Measurements from ENCODE around the gene LGALS1.

LGALS1 gene

DNA sequence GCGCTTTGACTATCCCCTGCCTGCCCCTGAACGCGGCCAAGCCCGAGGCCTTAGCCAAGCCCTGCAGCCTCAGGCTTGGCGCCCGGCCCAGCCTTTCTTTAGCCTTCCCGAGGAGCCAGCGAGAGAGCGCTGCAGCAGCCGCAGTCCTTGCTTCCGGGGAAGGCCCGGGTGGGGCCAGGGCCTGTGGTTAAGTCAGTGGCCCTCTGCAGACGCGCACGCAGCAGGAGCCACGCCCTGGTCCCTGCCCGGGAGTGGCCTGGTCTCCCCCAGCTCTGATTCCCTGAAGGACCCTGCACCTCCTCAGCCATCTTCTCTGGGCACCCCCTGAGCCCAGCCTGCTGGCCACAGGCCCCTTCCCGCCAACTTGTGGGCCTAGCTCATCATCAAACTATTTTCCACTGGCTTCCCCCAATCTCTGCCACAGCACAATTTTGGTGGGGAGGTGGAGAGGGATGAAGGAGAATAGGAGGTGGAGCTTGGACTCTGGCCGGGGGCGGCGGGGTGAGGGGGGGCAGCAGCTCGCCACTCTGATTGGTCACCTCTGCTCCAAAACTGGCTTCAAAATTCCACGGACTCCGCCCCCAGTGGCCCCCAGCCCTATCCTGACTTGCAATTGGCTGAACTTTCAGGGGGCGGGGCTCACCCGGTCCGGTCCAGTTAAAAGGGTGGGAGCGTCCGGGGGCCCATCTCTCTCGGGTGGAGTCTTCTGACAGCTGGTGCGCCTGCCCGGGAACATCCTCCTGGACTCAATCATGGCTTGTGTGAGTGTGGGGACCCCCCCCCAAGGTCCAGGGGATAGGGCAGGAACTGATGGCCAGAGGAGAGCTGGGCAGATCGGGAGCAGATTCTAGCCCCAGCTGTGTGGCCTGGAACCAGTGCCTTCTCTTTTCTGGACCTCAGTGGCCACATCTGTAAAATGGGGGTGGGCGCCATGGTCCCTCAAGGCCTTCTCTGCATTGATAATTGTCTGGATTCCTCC is at the start of gene LGALS1:
TSS of gene LGALS1 (plus strand) at position 686 of the 979 bp plus-strand sequence. CDS start at position 753, 67 bp downstream.
- DNase-seq (ENCODE audit: low read depth): peak; percentile 56

DNA sequence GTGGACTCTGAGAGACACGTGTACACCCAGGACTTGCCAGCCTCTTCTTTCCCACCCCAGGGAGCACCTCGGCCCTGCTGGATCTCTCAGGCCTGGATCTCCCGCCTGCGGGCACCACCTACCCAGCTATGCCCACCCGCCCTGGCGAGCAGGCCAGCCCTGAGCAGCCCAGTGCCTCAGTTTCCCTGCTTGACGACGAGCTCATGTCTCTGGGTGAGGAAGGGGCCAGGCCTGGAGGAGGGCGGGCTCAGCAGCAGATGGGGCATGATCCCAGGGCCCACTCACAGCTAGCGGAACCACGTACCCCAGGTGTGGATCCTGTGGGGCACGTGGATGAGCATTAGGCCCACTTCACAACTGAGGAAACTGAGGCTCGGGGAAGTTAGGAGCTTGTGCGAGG is 49.7 kb upstream of the LGALS1 start:
- DNase-seq (ENCODE audit: low read depth): no peak

DNA sequence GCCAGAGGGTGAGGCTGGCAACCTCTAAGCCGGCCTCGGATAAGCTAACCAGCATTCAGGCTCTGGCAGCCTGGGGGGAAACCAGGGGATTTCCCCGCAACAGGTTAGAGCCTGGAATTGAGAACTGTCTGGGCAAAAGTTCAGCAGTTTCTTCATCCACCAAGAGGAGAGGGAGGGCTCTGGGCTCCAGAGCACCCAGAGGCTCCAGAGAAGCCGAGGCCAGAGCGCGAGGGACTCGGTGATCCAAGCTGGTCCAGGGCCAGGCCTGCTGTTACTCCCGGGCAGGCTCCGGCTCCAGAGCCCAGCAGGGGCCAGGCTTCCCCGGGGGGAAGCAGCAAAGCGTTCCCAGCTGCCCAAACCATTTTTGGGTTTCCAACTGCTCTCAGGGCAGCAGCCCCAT is 49.3 kb upstream of the LGALS1 start:
- DNase-seq (ENCODE audit: low read depth): no peak

DNA sequence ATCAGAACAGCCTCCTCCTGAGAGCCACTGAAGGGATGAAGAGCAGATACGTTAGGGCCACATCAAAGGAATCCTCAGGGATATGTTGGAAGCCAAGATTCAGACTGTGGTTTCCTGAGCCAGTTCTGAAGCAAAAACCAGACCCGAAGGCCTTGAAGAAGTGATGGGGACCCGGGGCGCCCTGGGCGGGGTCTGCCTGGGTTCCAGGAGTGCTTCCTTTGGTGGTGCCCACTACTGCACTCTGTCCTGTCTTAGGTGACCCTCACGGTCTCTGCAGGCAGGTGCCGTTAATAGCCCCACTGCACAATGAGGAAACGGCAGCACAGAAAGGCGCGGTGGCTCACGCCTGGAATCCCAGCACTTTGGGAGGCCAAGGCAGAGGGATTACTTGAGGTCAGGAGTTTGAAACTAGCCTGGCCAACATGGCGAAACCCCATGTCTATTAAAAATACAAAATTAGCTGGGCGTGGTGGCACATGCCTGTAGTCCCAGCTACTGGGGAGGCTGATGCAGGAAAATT is 48.8 kb upstream of the LGALS1 start:
- DNase-seq (ENCODE audit: low read depth): no peak

DNA sequence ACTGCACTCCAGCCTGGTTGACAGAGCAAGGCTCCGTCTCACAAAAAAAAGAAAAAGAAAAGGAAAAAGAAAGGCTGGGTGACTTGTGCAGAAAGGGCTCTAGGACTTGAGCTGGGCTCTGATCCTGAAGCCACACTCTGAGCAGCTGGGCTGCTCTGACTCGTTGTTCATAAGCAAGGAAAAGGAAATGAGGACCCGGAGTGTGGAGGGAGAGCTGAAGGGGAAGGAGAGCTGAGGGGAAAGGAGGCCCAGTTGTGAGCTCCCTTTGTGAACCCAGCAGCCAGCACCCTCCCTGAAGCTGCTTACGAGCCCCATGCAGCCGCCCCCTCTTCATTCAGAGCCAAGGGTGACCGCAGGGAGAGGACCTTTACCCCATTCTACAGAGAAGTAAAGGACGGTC is 48.3 kb upstream of the LGALS1 start:
- DNase-seq (ENCODE audit: low read depth): no peak

DNA sequence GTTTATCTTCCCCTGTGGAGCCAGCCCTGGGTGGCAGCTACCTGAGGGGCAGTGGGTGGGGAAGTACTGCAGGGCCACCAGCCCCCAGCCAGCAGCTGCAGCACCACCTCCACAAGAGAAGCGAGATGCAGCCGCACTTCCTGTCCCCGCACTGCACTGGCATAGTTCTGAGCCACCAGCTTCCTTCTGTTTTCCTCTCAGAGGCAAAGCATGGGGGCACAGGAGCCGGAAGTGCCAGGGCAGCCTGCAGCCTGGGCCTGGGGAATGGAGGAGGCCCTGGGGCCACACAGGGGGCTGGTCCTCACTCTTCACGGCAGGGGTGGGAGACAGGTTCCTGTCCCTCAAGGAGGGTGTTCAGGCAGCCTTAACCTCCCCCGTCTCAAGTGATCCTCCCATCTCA is 47.9 kb upstream of the LGALS1 start:
- DNase-seq (ENCODE audit: low read depth): peak; percentile 46

DNA sequence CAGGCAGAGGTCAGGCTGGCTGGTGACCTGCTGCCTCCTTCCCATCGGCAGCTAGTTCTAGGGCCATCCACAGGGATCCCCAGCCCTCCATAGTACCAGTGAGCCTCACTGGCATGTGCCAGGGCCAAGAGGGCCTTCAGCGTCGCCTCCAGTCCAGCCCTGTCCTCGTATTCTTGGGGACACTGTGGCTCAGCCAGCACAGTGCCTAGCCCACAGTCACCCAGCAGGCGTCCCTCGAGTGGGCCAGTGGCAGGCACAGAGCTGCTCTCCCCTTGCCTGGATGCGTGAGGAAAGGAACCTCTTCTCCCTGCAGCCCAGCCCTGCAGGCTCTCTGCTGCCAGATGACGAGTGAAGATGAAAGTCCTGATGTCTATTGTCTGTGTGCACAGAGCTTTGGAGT is 46.6 kb upstream of the LGALS1 start:
- no peak for DNase-seq (ENCODE audit: low read depth)

DNA sequence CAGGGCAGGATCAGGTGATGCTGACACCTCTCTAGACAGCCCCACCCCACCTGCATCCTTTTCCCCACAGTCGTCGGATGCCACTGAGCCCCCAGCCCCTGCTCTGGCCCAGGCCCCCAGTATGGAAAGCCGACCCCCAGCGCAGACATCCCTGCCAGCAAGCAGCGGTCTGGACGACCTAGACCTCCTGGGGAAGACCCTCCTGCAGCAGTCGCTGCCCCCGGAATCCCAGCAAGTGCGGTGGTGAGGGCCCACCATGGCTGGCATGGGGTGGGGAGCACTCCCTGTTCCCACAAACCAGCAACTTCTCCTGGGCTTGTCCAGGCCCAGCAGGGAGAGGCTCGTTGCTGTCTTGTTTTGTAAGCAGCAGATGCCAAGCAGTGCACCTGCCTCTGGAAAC is 45.5 kb upstream of the LGALS1 start:
- no peak for DNase-seq (ENCODE audit: low read depth)

DNA sequence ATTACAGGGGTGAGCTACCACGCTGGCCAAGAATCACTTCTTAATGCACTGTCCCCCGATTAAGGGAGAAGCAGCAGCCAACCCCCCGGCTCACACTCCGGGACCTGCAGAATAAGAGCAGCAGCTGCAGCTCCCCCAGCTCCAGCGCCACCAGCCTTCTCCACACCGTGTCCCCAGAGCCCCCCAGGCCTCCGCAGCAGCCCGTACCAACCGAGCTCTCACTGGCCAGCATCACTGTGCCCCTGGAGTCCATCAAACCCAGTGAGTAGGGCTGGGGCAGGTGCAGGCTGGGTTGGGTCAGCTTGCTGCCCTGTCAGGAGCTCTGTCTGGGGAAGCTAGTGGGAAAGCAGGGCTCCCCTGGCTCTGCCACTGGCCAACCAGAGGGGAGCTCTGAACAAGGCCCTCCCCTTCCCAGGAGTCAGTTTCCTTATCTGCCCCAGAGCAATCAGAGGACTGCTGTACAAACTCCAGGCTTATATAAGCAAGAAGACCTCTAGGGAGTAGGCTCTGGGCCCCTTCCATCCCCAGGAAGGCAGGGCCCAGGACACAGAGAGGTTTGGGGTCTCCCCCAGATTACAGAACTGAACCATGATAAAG is 44.5 kb upstream of the LGALS1 start:
- DNase-seq (ENCODE audit: low read depth): no peak

DNA sequence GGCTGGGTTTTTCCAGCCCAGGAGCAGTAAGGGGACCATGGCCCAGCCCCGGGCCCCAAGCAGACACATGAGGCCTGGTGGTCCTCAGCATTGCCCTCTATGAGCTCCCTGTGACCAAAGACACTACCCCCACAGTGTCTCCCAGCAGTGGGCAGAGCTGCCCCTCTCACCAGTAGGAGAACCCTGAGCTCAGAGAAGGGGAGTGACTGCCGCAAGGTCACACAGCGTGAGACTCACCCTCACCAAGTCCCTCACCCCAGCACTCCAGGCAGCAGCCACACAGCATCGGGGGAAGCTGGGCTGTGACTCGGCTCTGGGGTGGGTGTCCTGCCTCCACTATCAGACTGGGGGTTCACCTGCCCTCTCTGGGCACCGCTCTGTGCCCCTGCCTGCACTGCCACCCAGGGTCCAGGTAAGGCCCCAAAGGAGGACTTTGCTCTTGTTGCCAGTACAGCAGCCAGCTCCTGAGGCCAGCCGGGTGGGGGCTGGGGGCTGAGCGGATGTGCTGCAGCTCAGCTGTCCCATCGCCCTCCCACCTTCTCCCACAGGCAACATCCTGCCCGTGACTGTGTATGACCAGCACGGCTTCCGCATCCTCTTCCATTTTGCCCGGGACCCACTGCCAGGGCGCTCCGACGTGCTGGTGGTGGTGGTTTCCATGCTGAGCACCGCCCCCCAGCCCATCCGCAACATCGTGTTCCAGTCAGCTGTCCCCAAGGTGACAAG is 43.8 kb upstream of the LGALS1 start:
- no peak for DNase-seq (ENCODE audit: low read depth)

DNA sequence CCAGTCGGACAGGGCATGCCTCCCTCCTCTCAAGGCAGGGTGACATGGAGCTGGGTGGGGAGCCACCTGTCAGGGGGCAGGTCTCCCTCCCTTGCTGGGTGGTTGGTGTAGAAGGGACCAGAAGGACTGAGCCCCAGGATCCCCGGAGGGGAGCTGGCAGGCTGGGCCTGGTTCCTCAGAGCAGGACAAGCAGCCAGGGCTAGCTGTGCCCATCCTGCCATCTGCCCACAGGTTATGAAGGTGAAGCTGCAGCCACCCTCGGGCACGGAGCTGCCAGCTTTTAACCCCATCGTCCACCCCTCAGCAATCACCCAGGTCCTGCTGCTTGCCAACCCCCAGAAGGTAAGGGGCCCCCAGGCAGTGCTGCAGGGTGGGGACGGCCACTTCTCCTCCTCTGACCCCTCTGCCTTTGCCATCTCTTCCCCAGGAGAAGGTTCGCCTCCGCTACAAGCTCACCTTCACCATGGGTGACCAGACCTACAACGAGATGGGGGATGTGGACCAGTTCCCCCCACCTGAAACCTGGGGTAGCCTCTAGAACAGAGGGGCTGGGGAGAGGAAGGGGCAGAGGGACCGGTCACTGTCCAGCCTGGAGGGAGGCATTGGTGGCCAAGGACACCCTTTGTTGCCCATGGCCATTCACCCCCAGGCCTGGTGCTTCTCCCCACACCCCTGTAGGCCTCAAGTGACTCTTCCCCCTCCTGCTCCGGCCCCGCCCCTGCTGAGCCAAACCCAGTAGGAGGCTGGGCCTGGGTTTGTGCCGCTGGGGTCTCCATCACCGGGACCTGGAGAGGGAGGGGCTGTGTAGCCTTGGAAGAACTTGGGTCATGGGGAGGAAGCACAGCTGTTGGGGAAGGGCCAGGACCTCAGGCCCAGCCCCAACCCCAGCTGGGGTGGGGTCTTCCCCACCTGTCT is 43.0 kb upstream of the LGALS1 start:
- no peak for DNase-seq (ENCODE audit: low read depth)

DNA sequence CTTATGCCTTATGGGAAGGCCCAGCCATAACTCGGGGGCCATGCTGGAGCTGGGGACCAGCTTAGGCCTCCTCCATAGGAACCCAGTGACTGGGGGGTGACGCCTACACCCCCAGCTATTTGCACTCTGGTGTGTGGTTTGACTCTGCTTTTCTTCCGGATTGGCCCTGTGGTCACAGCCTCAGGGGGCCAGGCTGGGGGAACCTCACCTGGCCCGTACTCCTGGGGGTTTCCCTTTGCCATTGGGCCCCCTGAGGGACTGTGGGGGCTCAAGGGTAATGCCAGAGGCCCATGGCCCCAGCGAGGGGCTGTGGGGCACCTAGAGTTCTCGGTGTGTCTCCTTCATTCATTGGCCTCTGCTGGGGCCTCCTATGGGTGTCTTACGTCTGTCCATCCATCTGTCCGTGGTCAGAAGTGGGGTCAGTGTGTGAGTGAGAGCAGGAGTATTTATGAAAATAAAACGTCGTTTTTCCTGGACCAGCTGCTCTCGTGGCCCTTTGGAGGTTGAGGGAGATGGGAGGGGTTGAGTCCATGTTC is 42.3 kb upstream of the LGALS1 start:
- DNase-seq (ENCODE audit: low read depth): no peak

DNA sequence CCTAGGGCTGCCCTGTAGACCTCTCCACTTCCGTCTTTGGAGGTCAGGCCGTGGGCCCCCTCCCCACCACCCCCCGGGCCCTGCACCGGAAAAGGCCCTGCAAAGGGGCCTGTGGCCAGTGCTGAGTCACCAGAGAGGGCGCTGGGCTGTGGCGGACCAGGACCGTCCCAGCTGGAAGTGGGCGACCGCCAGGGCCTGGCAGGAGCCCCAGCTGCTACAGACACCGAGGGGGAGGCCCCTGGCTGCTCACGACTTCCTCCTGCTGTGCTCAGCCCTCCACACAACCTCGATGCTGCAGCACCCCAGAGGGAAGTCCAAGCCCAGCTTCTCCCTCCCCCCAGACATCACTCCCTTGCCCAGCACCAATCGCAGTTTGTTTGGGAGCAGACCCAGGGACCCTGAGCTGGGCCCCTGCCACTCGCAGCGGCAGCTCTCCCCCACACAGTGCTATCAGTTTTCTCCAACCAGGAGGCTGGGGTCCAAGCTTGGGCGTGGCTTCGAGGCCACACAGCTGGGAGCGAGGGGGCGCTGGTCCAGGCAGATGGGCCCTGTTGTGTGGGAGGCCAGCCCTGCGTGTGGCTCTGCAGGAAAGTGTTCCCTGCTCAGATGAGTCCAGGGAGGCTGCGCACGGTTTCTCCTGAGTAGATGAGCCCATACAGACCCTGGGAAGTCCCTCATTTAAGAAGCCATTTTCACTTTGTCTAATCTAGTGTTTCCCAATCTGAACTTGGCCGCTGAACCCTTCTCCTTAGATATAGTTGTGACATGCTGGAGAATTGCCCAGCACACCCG is 41.6 kb upstream of the LGALS1 start:
- no peak for DNase-seq (ENCODE audit: low read depth)

DNA sequence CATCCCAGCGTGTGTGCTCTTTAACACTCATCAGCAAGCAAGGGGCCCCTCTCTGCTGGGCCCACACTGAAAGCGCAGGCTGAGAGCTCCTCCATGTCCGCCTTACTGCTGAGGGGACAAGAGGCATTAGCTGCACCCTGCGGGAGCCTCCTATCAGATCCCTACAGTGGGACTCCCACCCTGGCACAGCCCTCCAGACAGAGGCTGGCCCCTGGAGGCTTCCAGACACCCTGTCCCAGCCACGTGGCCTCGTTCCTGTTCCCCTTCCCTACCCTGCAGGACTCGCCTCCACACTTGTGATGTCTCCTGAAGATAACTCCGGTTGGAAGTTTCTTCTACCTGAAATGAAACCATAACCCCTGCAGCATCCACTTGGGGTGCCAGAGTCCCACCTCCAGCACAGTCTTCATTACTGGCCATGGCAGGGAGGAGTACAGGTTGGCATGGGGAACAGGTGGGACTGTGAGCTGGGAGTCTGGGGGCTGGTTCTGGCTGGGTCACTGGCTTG is 41.0 kb upstream of the LGALS1 start:
- no peak for DNase-seq (ENCODE audit: low read depth)

DNA sequence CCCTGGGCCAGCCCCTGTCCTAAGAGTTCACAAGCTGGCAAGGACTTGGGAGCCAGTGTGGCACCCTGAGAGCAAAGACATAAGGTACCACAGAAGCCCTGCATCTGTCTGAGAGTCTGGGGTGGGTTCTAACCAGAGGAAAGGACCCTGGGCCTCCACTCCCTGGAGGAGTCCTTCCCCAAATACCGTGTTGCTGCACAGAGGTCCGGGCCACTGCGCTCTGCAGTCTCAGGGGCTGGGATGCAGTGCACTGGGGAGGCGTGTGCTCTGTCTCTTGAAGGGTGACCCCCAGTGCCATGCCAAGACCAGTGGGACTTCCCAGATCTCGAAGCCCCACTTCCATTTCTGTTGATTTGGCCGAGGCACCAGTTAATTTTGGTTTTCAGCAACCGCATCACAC is 40.3 kb upstream of the LGALS1 start:
- no peak for DNase-seq (ENCODE audit: low read depth)

DNA sequence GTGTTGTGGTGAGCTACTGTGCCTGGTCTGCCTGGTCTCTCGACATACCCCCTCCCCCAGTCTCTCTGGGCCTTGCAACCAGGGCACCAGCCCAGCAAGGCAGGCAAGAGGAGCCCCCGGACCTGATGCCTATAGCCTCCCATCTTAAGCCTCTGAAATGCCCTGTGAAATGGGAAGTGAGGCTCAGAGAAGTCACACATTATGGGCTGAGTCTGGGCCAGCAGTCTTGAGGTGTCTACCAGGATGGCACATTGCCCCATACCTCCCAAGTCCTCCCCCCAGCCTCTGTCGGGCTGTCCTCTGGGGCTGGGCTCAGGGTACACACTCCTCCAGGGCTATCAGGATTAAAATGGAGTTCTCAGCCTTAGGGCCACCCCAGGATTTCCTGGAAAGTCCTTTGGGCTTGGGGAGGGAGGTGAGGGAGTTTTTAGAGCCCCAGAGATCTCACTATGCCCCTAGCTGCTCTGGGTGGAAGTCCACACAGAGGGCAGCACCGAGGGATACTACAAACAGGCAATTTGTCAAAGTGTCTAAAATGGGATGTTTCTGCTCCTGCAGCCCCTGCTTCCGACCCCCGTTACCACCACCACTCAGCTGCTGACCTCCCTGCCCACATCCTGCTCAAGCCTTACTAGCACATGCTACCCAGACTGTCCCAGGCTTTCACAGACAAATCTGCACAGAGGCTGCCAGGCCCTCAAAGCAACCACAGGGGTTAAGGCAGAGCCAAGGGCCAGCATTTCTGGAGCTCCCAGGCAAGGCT is 39.1 kb upstream of the LGALS1 start:
- no peak for DNase-seq (ENCODE audit: low read depth)

DNA sequence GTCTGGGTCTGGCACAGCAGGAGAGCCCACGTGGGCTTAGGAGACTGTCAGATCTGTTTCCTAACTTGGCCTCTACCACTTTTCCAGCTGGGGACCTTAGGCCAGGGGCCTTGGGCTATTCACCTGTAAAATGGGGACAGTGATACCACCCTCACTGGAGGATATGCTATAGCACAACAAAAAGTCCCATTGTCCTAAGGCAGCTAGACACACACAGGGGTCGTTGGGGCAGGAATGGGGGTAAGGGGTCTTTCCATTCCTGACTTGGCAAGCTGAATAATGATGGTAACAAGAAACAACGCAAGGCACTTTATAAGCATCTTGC is 38.5 kb upstream of the LGALS1 start:
- no peak for DNase-seq (ENCODE audit: low read depth)

DNA sequence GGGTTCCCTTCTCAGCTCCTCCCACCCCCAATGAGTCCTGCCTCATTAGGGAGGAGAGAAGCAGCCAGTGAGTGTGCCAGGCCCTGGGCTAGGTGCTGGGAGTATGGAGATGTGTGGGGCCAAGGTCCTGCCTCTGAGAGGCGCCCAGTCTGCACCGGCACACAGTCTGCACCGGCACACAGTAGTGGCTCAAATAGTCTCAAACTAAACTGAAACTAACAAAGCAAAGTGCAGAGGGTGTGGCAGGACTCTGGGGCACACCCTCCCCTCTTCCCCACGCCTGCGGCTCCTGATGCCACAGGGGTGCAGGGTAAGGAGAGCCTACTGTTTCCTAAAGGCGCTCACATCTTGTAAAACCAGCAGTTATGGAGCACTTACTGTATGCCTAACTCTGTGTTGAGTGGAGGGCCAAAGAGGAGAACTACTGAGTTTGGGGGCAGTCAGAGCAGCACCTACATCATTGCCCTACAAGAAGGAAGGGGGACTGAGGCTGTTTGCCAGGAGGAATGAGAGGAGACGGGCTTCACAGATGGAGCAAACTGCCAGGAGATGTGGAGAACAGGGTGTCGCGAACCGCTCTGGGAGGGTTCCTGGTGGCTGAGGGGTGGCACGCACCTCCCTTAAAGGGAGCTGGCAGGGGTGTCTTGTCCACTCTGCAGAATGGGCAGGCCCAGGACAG is 36.9 kb upstream of the LGALS1 start:
- DNase-seq (ENCODE audit: low read depth): no peak

Measured in activated T-helper 1 cell treated with Interleukin-2 at 50 U/mL for 16 hours (primary cell).